B cell (primary cell): ENCODE results near the gene CDO1.

ENCODE experiments used
- EZH2 ChIP-seq: IDR thresholded peaks from 2 replicates; pipeline ENCODE4 v1.6.1; 2012; ENCODE audit warnings: borderline replicate concordance, low read depth, mild to moderate bottlenecking, moderate library complexity, low read length; ENCODE audit not compliant: insufficient read depth, poor library complexity, severe bottlenecking
- TF ChIP-seq, protein P1 (sequence below): fragments of 200-600 bp; IDR thresholded peaks from one replicate; pipeline ENCODE4 v1.8.0; 2022; ENCODE audit warnings: antibody characterized with exemption, mild to moderate bottlenecking

- TF ChIP-seq, protein P1, sequence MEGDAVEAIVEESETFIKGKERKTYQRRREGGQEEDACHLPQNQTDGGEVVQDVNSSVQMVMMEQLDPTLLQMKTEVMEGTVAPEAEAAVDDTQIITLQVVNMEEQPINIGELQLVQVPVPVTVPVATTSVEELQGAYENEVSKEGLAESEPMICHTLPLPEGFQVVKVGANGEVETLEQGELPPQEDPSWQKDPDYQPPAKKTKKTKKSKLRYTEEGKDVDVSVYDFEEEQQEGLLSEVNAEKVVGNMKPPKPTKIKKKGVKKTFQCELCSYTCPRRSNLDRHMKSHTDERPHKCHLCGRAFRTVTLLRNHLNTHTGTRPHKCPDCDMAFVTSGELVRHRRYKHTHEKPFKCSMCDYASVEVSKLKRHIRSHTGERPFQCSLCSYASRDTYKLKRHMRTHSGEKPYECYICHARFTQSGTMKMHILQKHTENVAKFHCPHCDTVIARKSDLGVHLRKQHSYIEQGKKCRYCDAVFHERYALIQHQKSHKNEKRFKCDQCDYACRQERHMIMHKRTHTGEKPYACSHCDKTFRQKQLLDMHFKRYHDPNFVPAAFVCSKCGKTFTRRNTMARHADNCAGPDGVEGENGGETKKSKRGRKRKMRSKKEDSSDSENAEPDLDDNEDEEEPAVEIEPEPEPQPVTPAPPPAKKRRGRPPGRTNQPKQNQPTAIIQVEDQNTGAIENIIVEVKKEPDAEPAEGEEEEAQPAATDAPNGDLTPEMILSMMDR = no peak
- no peak for TF ChIP-seq EZH2
Measured at GRCh38 chr5:115811406-115811805, 5.1 kb downstream of the CDO1 start.
